IMR-90 (cell line): ENCODE measurements around the gene PPFIA2.

ENCODE experiments used
- CTCF ChIP-seq: conservative IDR thresholded peaks from 2 replicates; pipeline ENCODE4 v1.5.1; 2012; ENCODE audit warnings: mild to moderate bottlenecking, low read depth, low read length, improper control_type of control experiment
- POLR2A ChIP-seq: IDR thresholded peaks from 2 replicates; pipeline ENCODE4 v1.6.1; 2012; ENCODE audit warnings: mild to moderate bottlenecking, low read depth, low read length

GRCh38 chr12:81800298-81801148 lies 41.4 kb upstream of the PPFIA2 start:
- TF ChIP-seq POLR2A (no peak), CTCF (no peak)
